Measurements from ENCODE around the gene LRRC40.

- TF ChIP-seq POLR2A (IDR thresholded peaks at IDR 0.05; ENCODE audit: borderline replicate concordance, extremely low read depth, insufficient read depth, insufficient read length) (no peak), MAX (IDR thresholded peaks at IDR 0.05) (no peak), ATF3 (IDR thresholded peaks at IDR 0.05) (no peak), CEBPB (IDR thresholded peaks at IDR 0.05; ENCODE audit: low read depth) (no peak), ZNF274 (IDR thresholded peaks at IDR 0.05; ENCODE audit: low read depth, low read length) (no peak), RAD21 (IDR thresholded peaks at IDR 0.05; ENCODE audit: low read depth) (no peak), EZH2 (IDR thresholded peaks at IDR 0.05) (no peak), ZFX (IDR thresholded peaks at IDR 0.05) (no peak), SRF (IDR thresholded peaks at IDR 0.05; ENCODE audit: low read depth) (no peak), POLR2AphosphoS5 (IDR thresholded peaks at IDR 0.05; ENCODE audit: low read depth, low read length) (no peak), SIN3A (IDR thresholded peaks at IDR 0.05; ENCODE audit: low read depth) (no peak), REST (IDR thresholded peaks at IDR 0.05; ENCODE audit: low read depth) (no peak)
- TF ChIP-seq, protein P1, sequence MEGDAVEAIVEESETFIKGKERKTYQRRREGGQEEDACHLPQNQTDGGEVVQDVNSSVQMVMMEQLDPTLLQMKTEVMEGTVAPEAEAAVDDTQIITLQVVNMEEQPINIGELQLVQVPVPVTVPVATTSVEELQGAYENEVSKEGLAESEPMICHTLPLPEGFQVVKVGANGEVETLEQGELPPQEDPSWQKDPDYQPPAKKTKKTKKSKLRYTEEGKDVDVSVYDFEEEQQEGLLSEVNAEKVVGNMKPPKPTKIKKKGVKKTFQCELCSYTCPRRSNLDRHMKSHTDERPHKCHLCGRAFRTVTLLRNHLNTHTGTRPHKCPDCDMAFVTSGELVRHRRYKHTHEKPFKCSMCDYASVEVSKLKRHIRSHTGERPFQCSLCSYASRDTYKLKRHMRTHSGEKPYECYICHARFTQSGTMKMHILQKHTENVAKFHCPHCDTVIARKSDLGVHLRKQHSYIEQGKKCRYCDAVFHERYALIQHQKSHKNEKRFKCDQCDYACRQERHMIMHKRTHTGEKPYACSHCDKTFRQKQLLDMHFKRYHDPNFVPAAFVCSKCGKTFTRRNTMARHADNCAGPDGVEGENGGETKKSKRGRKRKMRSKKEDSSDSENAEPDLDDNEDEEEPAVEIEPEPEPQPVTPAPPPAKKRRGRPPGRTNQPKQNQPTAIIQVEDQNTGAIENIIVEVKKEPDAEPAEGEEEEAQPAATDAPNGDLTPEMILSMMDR (IDR thresholded peaks at IDR 0.05 in 2 of 3, conservative IDR thresholded peaks at IDR 0.05 in 1 of 3; ENCODE audit: borderline replicate concordance in 1 of 3, insufficient read depth in 1 of 3, low read depth in 2 of 3, low read length in 2 of 3) = no peak
Measured at GRCh38 chr1:70168283-70168682, 37.1 kb downstream of the LRRC40 start.
